Esophagus squamous epithelium (tissue), 4 donors: ENCODE results near the gene COLQ.

Experiments used
- CTCF ChIP-seq, 6 experiments: fragments of 450-650 bp in 4 of 6; fragments of 200-600 bp in 2 of 6; sonication (generic) in 2 of 6; IDR thresholded peaks; one replicate each; pipeline ENCODE4 v1.5.1; 2016 to 2019; ENCODE audit warnings: antibody characterized with exemption in 6 of 6, mild to moderate bottlenecking in 4 of 6, moderate library complexity in 4 of 6
- POLR2A ChIP-seq, 4 donors: fragments of 450-650 bp; IDR thresholded peaks; one replicate each; pipeline ENCODE4 v1.6.1; 2017; ENCODE audit warnings: antibody characterized with exemption in 4 of 4, mild to moderate bottlenecking in 4 of 4, moderate library complexity in 3 of 4

GRCh38 chr3:15427182-15427880 is 94.2 kb downstream of the COLQ start, which contains the start of the genes EAF1 and METTL6:
- TF ChIP-seq CTCF (IDR thresholded peaks at IDR 0.05) (peak in 4 of 6 experiments; percentile 14 to 45 (median 25)), POLR2A (IDR thresholded peaks at IDR 0.05) (peak in 1 of 4 donors; percentile 29)
